ENCODE measurements around the gene KLHL11.
A peak's percentile ranks its signal among the peaks of the same experiment; 100 is the strongest.

Gene KLHL11

GRCh38 chr17:41870097-41870496 is 4.9 kb upstream of the KLHL11 start:
- Histone ChIP-seq H3K27ac (no peak overlapping the region), H3K4me3 (ENCODE audit: low read depth, low read length) (no peak overlapping the region), H3K27me3 (replicated peaks) (no peaks in the 10 kb centered on the region), H3K36me3 (replicated peaks) (peaks cover 77% of the 10 kb centered on the region)
- DNase-seq, result no peak
- no peak for TF ChIP-seq CTCF (IDR thresholded peaks at IDR 0.05; ENCODE audit: low read depth, low read length, missing control alignments)
- in situ Hi-C loops (cut with HindIII; ENCODE audit: low pct_ligation_motif_present, low sequenced_read_pairs), result no loop called here

- no peak overlapping the region for H3K4me3 ChIP-seq (ENCODE audit: low read depth, low read length)
- H3K27ac ChIP-seq, result no peak overlapping the region
- H3K27me3 ChIP-seq (replicated peaks), result no peaks in the 10 kb centered on the region
- peaks cover 72% of the 10 kb centered on the region for H3K36me3 ChIP-seq (replicated peaks)
- in situ Hi-C loops (cut with HindIII; ENCODE audit: low pct_ligation_motif_present, low sequenced_read_pairs), result no loop called here
- DNase-seq, result no peak
- no peak for TF ChIP-seq CTCF (IDR thresholded peaks at IDR 0.05; ENCODE audit: low read depth, low read length, missing control alignments)
Observed at GRCh38 chr17:41869426-41869825, 4.2 kb upstream of the KLHL11 start.

GRCh38 chr17:41868568-41868967 is 3.3 kb upstream of the KLHL11 start:
- no peak overlapping the region for H3K27ac ChIP-seq
- H3K36me3 ChIP-seq (replicated peaks), result peaks cover 63% of the 10 kb centered on the region
- no peaks in the 10 kb centered on the region for H3K27me3 ChIP-seq (replicated peaks)
- TF ChIP-seq CTCF (IDR thresholded peaks at IDR 0.05; ENCODE audit: low read depth, low read length, missing control alignments), result no peak
- no peak for DNase-seq
- no peak overlapping the region for H3K4me3 ChIP-seq (ENCODE audit: low read depth, low read length)
- in situ Hi-C loops (cut with HindIII; ENCODE audit: low pct_ligation_motif_present, low sequenced_read_pairs), result no loop called here

GRCh38 chr17:41865596-41865893 is 322 bp upstream of the KLHL11 start:
- peak overlapping the region; percentile 39 for H3K4me3 ChIP-seq (ENCODE audit: low read depth, low read length)
- DNase-seq, result no peak
- peak; percentile 6 for TF ChIP-seq CTCF (IDR thresholded peaks at IDR 0.05; ENCODE audit: low read depth, low read length, missing control alignments)
- H3K27ac ChIP-seq, result peak overlapping the region; percentile 79
- in situ Hi-C loops (cut with HindIII; ENCODE audit: low pct_ligation_motif_present, low sequenced_read_pairs), result no loop called here
- H3K36me3 ChIP-seq (replicated peaks), result peaks cover 36% of the 10 kb centered on the region
- no peaks in the 10 kb centered on the region for H3K27me3 ChIP-seq (replicated peaks)

GRCh38 chr17:41864498-41864835 is 756 bp downstream of the KLHL11 start:
- in situ Hi-C loops (cut with HindIII; ENCODE audit: low pct_ligation_motif_present, low sequenced_read_pairs), result no loop called here
- Histone ChIP-seq H3K27me3 (replicated peaks) (no peaks in the 10 kb centered on the region), H3K27ac (peak overlapping the region; percentile 79)

More at GRCh38 chr17:41864498-41864835, 756 bp downstream of the KLHL11 start:
- Histone ChIP-seq H3K36me3 (replicated peaks) (peaks cover 26% of the 10 kb centered on the region), H3K4me3 (ENCODE audit: low read depth, low read length) (peak overlapping the region; percentile 93)
- peak; percentile 23 for DNase-seq
- TF ChIP-seq CTCF (IDR thresholded peaks at IDR 0.05; ENCODE audit: low read depth, low read length, missing control alignments), result no peak
